Stimulated activated CD8-positive, alpha-beta memory T cell treated with anti-CD3 and anti-CD28 coated beads, Interleukin-7, amount 100 ng/mL, for 24 hours (primary cell): ENCODE results near the gene BEND5.

Experiments
- DNase-seq: peaks from one replicate; pipeline ENCODE4 v3.0.0-alpha.2; 2020; ENCODE audit warnings: low read depth

Gene BEND5

DNA sequence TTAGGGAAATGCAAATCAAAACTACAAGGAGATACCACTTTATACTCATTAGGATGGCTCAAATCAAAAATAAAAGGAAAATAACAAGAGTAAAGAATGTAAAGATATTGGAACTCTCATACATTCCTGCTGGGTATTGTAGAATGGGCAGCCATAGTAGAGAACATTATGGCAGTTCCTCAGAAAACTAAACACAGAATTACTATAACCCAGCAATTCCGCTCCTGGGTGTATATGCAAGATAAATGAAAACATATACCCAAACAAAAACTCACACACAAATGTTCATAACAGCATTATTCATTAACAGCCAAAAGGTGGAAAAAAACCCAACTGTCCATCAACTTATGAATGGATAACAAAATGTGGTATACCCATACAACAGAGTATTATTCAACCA lies 11.4 kb downstream of the BEND5 start:
- no peak for DNase-seq

DNA sequence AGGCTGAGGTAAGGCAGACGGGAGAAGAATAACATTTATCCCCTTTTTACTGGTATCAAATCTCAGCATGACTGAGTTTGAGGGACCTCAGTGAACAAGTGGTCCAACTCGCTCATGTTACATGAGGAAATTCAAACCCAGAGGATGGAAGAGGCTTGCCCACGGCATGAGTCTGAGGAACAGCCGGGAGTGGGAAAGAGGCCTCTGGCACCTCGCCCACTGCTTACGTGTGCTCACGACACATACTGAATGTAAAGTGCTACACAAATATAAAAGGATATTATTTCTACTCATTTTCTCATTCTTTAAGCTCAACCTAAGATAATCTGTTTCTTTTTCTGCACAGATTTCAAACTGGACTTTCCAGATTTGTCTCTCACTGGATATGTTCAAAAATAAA lies 14.7 kb downstream of the BEND5 start:
- DNase-seq: no peak

DNA sequence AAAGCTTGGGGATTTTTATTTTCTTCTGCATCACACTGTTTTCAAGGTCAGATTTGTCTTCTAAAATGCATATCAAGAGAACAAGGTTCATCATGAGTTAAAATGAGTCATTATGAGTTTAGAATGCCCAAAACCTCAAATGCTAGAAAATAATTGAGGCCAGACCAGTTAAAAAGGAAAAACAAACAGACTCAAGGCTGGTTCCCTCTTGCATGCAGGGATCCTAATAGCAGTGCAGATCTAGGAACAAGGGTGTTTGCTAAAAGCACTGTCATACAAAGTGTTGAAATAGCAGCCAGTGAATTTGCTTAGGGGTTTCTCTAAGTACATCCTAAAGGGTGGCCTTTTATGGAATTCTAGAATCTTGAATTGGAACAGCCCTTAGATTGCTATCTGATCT lies 15.3 kb downstream of the BEND5 start:
- no peak for DNase-seq

GRCh38 chr1:48760857-48761256 lies 15.8 kb downstream of the BEND5 start:
- DNase-seq: no peak

GRCh38 chr1:48758976-48759375 lies 17.7 kb downstream of the BEND5 start:
- no peak for DNase-seq

DNA sequence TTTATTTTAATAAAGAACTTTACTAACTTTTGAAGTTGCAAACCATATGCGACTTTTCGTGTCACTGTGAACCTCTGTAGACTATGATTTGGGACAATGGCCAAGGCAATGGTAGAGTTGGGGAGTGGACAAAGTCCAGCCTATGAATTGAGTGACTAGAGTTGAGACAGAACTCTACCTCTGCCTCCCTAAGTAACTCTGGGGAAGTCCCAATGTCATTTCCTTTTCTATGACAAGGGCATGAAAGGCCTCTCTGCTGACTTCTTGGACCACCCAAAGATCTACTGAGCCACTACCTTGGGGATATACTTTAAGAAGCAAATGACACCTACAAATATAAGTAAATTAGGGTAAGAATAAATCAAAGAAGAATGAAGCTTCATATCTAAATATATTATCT lies 19.3 kb downstream of the BEND5 start:
- DNase-seq: no peak

DNA sequence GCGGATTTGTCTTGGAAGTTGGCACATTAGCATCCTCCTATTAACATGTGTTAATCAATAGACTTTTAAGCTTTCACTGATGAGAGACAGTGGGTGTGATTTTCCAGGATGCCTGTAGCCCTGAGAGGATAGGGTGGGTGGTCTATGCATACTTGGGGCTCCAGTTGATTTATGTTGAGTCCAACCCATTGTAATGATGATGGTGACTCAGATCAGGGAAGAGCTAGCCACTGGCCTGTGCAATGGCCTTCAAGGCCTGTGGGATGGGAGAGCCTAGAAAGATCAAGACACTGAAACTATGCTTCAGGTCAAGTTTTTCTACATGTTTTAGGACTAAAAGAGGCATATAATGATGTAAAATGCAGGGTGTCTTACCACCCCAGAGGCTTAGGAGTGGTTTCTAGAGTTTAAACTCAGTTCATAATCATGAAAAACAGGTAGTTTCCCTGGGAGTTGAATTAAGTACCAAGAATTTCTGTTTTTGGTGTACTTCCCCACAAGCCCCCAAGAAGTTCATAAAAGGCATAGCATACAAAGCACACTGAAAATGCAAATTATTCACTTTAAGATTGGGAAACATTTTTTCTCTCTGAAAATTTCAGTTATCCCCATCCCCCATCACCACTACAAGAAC lies 19.9 kb downstream of the BEND5 start:
- no peak for DNase-seq

- DNase-seq: no peak
Observed at GRCh38 chr1:48753293-48753692, 23.4 kb downstream of the BEND5 start.

DNA sequence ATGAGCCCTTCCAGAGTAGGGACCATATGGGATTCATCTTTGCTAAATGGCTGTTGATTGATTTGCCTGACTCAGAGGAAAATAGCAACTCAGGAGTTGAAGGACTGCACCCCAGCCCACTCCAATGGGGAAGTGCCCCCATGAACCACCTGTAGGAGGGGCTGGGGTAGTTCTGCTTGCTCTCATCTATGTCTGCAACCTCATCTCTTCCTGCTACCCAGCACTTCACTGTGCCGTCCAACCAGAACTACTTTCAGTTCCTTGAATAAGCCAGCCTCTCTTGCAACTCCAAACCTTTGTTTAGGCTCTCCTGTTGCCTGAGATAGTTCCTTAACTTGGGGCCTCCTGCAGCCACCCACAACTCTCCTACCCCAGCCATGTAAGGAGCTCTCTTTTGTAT lies 26.6 kb downstream of the BEND5 start:
- no peak for DNase-seq

DNA sequence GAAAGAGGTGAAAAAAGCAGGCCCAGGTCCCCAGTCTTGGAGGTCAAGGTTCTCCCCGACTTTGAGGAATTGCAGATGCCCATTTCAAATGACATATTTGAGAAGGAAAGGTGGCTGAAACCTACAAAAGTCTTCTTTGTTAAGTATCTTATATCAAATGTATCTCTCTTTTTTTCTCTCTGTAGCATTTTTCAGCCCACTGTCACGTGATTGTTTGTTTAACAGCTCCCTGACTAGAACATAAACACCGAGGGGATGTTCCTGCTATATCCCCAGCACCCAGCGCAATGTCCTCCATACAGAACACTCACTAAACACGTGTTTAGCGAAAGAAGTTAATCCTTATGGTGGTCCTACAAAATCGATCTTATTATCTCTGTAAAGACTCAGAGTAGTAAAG lies 27.6 kb downstream of the BEND5 start:
- DNase-seq: no peak

DNA sequence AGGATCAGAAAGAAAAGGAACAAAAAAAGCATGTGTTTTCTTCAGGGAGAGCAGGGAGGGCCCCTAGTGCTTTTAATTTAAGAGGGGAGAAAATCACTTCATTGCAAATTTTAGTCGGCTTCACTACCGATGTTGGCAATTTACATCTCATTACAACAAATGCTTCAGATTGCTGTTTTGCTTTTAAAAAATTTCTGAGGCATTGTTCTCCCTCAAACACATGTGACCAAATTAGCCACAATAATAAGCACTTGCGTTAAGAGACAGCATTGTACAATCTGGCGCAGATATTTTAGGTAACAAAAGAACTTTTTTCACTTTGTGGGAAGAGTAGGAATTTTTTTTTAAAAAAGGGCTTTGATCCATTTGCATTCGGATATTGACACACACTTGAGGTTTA lies 29.8 kb downstream of the BEND5 start:
- DNase-seq: no peak

DNA sequence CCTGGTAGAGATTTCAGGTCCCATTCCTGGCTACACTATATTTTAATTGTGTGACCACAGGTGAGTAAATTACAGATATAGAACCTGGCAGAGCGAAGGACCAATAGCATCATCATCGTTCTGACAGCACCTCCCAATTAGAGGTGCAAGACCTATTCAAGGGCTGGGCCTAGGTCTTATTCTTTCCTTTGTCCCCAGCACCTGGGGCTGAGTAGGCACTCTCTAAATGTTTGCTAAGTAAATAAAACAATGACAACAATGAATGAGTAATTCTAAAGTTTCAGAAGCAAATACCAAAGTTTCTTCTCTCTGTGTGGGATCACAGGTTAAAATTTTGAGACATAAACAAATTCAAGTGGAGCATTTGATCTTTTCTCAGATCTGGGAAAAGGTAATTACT lies 32.7 kb downstream of the BEND5 start:
- DNase-seq: no peak

GRCh38 chr1:48743480-48743879 lies 33.2 kb downstream of the BEND5 start:
- no peak for DNase-seq

- DNase-seq: no peak
Observed at GRCh38 chr1:48741380-48741779, 35.3 kb downstream of the BEND5 start.

DNA sequence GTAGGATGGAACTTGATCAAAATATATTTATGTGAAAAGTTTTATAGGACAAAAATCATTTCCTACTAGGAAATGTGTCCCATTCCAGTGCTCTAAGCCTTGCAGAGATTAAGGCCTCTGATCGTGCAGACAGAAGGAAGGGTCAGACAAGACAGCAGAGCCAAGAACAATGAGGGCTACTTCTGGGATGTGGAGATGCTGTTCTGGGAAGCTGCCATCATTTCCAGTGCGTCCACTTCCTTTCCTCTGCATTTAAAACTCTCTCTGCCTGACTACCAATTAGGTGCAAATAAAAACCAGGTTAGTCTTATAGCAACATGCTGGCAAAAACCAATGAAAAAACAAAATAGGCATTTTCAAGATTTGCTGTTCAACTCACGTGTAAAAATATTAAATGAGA lies 36.1 kb downstream of the BEND5 start:
- DNase-seq: no peak

DNA sequence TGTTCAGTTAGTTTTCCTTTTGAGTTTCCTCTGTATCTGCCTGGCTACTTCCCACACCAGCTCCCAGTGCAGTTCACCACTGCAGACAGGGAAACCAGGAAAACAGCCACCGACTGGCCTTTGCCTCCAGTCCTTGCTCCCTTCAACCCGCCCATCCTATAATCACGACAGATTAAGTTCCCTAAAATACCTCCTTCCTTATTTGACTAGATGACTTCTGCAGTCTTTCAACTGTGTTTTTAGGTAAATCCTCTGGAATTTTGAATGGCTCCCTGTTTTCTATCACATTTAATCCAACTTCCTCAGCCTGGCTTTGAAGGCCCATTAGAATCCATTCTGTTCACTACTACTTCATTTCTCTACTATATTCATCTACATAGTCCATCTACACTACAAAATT lies 37.6 kb downstream of the BEND5 start:
- DNase-seq: no peak

- no peak for DNase-seq
Observed at GRCh38 chr1:48738356-48738755, 38.3 kb downstream of the BEND5 start.

DNA sequence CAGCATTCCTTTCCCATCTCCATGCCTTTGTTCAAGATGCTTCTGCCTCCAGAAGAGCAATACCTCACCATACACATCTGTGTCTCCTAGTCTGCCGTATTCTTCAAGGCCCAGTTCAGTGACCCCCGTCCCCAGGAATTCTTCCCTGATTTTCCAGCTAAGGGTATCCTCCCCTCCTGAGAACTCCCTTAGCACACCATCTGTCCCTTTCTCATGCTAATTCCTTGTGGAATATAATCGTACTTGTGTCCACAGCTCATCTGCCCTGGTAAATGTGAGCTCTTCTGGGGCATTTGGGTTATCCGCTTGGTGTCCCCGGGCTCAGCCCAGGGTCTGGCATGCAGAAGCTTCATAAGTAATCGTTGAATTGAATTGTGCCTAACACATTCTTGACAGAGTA lies 40.9 kb downstream of the BEND5 start:
- DNase-seq: no peak

GRCh38 chr1:48730164-48730910 lies 46.4 kb downstream of the BEND5 start:
- DNase-seq: no peak

DNA sequence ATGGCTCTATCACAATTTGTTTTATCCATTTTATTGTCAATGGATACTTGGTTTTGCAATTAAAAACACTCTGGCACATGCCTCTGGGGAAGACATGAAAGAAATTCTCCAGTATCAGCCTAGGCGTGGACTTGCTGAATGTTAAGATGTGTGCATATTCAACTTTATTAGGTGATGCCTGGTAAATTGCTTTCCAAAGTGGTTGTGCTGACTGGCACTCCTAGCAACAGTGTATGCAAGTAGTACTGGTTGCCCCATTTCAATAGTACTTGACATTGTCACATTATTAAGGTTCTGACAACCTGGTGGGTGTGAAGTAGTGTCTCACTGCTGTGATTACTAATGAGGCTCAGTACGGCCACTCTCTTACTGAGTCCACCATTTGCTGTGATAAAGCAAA lies 48.1 kb downstream of the BEND5 start:
- DNase-seq: no peak

DNA sequence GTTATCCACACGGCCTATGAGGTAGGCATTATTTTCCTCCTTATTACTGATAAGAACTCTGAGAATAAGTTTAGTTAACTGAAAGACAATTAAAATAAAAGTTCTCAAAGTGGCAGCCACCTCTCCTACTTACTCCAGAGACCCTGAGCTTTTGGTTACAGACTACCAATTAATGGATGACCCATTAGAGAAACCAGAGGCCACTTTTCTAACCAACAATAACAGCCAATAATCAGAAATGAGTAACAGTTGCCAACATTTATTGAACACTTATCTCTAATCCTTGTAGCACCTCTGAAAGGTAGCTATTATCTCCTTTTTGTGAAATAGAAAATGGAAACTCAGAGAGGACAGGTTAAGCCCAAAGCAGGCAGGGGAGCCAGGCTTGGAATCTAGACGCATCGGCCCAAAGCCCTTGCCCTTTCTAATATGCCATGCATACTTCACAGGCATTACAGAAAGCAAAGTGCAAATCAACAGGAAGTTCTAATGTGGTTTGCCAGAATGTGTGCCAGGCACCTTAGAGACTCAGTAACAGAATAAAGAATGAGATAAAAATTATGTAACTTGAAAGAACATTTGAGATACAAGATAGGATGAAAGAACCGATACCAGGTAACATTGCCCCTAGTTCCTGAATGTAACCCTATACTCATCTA lies 50.0 kb downstream of the BEND5 start:
- DNase-seq: no peak

GRCh38 chr1:48726139-48726538 lies 50.6 kb downstream of the BEND5 start:
- DNase-seq: no peak

DNA sequence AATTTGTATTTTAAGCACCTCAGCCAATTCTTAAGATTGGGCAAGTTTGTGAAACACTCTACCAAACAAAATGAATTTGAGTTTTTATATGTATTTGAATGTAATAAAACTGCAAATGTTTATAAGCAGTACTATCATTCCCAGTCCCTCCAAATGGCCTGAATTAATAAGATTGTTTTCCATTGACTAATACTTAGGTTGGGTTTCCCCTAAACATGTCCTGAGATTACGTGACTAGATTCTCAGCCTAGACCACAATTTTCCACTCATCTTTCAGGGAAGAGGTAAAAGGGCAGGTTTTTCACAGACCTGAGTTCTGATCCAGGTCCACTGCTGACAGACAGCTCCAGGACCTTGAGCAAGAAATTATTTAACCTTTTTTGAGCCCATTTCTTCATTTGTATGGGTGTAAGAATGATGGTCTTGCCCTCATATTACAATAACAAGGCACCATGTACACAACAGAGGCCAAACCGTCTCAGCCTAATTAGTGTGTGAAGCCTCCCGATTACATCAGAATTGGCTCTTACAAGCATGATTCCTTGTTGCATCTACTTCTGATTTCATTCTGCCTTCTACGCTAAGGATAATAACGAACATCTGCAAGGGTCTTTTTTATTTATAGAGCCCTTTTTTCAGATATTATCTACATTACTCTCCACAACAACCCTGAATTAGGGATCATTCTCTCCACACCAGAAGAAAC lies 51.2 kb downstream of the BEND5 start:
- no peak for DNase-seq
